ENCODE data around the gene ZDHHC13.
"Not testable (repeated sequence)": the region's sequence is repeated elsewhere in the genome, so short reads cannot be mapped to it uniquely, and the experiment has no call there.

DNA sequence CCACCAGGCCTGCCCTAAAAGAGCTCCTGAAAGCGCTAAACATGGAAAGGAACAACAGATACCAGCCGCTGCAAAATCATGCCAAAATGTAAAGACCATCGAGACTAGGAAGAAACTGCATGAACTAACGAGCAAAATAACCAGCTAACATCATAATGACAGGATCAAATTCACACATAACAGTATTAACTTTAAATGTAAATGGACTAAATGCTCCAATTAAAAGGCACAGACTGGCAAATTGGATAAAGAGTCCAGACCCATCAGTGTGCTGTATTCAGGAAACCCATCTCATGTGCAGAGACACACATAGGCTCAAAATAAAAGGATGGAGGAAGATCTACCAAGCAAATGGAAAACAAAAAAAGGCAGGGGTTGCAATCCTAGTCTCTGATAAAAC lies 19.9 kb downstream of the ZDHHC13 start:
- TF ChIP-seq, protein P1, sequence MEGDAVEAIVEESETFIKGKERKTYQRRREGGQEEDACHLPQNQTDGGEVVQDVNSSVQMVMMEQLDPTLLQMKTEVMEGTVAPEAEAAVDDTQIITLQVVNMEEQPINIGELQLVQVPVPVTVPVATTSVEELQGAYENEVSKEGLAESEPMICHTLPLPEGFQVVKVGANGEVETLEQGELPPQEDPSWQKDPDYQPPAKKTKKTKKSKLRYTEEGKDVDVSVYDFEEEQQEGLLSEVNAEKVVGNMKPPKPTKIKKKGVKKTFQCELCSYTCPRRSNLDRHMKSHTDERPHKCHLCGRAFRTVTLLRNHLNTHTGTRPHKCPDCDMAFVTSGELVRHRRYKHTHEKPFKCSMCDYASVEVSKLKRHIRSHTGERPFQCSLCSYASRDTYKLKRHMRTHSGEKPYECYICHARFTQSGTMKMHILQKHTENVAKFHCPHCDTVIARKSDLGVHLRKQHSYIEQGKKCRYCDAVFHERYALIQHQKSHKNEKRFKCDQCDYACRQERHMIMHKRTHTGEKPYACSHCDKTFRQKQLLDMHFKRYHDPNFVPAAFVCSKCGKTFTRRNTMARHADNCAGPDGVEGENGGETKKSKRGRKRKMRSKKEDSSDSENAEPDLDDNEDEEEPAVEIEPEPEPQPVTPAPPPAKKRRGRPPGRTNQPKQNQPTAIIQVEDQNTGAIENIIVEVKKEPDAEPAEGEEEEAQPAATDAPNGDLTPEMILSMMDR (IDR thresholded peaks at IDR 0.05) = not testable (repeated sequence)
- TF ChIP-seq POLR2A (IDR thresholded peaks at IDR 0.05) = not testable (repeated sequence)
